B cell (primary cell): ENCODE data around the gene NCKAP1.

Source experiments
- EZH2 ChIP-seq: IDR thresholded peaks from 2 replicates; pipeline ENCODE4 v1.6.1; 2012; ENCODE audit warnings: borderline replicate concordance, low read depth, mild to moderate bottlenecking, moderate library complexity, low read length; ENCODE audit not compliant: insufficient read depth, poor library complexity, severe bottlenecking
- TF ChIP-seq, protein P1 (sequence below): fragments of 200-600 bp; IDR thresholded peaks from one replicate; pipeline ENCODE4 v1.8.0; 2022; ENCODE audit warnings: antibody characterized with exemption, mild to moderate bottlenecking

- TF ChIP-seq, protein P1, sequence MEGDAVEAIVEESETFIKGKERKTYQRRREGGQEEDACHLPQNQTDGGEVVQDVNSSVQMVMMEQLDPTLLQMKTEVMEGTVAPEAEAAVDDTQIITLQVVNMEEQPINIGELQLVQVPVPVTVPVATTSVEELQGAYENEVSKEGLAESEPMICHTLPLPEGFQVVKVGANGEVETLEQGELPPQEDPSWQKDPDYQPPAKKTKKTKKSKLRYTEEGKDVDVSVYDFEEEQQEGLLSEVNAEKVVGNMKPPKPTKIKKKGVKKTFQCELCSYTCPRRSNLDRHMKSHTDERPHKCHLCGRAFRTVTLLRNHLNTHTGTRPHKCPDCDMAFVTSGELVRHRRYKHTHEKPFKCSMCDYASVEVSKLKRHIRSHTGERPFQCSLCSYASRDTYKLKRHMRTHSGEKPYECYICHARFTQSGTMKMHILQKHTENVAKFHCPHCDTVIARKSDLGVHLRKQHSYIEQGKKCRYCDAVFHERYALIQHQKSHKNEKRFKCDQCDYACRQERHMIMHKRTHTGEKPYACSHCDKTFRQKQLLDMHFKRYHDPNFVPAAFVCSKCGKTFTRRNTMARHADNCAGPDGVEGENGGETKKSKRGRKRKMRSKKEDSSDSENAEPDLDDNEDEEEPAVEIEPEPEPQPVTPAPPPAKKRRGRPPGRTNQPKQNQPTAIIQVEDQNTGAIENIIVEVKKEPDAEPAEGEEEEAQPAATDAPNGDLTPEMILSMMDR: no peak
- no peak for TF ChIP-seq EZH2
Observed at GRCh38 chr2:183034806-183035205, 3.5 kb downstream of the NCKAP1 start.
